ENCODE results near the gene IL22. TPM values are rescaled to one million over a fixed set of nuclear protein-coding genes. Genes with fewer than 3 reads are reported as not detected.

Gene IL22
- polyA plus RNA-seq, 1 donor (not counting 4 experiments of a cell fraction or from before 2014, with no cell fraction given), result not detected

DNA sequence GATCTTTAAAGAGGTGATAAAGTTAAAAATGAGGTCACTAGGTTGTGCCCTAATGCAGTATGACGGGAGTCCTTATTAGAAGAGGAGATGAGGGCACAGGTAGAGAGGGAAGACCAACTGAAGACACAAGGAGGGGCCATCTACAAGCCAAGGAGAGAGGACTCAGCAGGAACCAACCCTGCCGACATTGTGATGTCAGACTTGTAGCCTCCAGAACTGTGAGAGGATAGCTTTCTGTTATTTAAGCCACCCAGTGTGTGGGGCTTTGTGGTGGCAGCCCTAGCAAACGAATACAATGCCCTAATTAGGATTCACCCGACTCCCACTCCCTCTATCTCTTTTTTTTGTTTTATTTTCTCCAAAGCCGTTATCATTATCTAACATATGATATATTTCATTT, 19.9 kb downstream of the IL22 start:
- H3K36me3 ChIP-seq (ENCODE audit: control insufficient read depth in 2 of 2, extremely low read depth in 1 of 2, insufficient read depth in 2 of 2, low read length in 2 of 2), result no peaks in the 10 kb centered on the region
- H3K27me3 ChIP-seq (ENCODE audit: control insufficient read depth, extremely low read depth, insufficient read depth, low read length), result no peaks in the 10 kb centered on the region
- no peak overlapping the region for H2AFZ ChIP-seq (ENCODE audit: control insufficient read depth, low read length)
- no peak for TF ChIP-seq EZH2 (IDR thresholded peaks at IDR 0.05; ENCODE audit: low read length)
- TF ChIP-seq, protein P1, sequence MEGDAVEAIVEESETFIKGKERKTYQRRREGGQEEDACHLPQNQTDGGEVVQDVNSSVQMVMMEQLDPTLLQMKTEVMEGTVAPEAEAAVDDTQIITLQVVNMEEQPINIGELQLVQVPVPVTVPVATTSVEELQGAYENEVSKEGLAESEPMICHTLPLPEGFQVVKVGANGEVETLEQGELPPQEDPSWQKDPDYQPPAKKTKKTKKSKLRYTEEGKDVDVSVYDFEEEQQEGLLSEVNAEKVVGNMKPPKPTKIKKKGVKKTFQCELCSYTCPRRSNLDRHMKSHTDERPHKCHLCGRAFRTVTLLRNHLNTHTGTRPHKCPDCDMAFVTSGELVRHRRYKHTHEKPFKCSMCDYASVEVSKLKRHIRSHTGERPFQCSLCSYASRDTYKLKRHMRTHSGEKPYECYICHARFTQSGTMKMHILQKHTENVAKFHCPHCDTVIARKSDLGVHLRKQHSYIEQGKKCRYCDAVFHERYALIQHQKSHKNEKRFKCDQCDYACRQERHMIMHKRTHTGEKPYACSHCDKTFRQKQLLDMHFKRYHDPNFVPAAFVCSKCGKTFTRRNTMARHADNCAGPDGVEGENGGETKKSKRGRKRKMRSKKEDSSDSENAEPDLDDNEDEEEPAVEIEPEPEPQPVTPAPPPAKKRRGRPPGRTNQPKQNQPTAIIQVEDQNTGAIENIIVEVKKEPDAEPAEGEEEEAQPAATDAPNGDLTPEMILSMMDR (optimal IDR thresholded peaks at IDR 0.05 in 1 of 3, IDR thresholded peaks at IDR 0.05 in 1 of 3, conservative IDR thresholded peaks at IDR 0.05 in 1 of 3; ENCODE audit: extremely low read depth in 1 of 3, insufficient read depth in 2 of 3, low read length in 3 of 3), result no peak
- H3K9me3 ChIP-seq (ENCODE audit: control insufficient read depth, low read depth, low read length), result no peaks in the 10 kb centered on the region
- H3K79me2 ChIP-seq (ENCODE audit: control insufficient read depth, insufficient read depth, low read length), result no peaks in the 10 kb centered on the region
- no peak for FAIRE-seq
- DNase-seq (ENCODE audit: low read depth, low spot score), result no peak
- no peaks in the 10 kb centered on the region for H4K20me1 ChIP-seq (ENCODE audit: control insufficient read depth, extremely low read depth, insufficient read depth, low read length)
- H3K9ac ChIP-seq (ENCODE audit: control insufficient read depth, extremely low read depth, insufficient read depth, low read length), result no peak overlapping the region
- H3K9me1 ChIP-seq (ENCODE audit: control insufficient read depth, extremely low read depth, insufficient read depth, low read length), result no peaks in the 10 kb centered on the region
- H3K4me3 ChIP-seq (ENCODE audit: control insufficient read depth in 2 of 3, extremely low read depth in 1 of 3, insufficient read depth in 2 of 3, low read depth in 1 of 3, low read length in 3 of 3), result no peak overlapping the region
- dilution Hi-C loops (cut with MboI; ENCODE audit: extremely low pct_ligation_motif_present, low sequenced_read_pairs), result no loop called here
- peaks cover 7% of the 10 kb centered on the region for H3K4me1 ChIP-seq (ENCODE audit: control insufficient read depth, extremely low read depth, insufficient read depth, low read length)
- no peak overlapping the region for H3K4me2 ChIP-seq (ENCODE audit: control insufficient read depth, extremely low read depth, insufficient read depth, low read depth, low read length)
- H3K27ac ChIP-seq (ENCODE audit: control insufficient read depth, insufficient read depth, low read length), result no peak overlapping the region

DNA sequence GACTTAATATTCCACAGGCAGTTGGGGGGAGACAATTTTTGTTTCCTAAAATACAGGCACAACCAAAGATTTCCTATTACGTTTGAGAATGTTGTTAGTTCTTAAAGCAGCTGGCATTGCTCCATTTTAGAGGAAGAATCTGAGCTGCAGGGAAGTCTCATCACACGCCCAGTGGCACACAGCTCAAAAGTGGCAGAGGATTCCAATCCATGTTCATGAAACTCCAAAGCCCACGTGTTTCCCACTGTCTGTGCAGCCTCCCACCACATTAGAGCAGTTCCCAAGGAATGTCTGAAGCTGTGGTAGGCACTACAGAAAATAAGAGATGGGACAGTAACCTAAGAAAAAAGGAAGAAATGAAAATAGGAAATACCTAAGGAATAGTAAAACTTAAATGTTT, 21.7 kb downstream of the IL22 start:
- Histone ChIP-seq H3K79me2 (ENCODE audit: control insufficient read depth, insufficient read depth, low read length) (no peaks in the 10 kb centered on the region), H3K27ac (ENCODE audit: control insufficient read depth, insufficient read depth, low read length) (no peak overlapping the region)
- no peak for FAIRE-seq

More for the DNA sequence above, 21.7 kb downstream of the IL22 start:
- Histone ChIP-seq H3K4me2 (ENCODE audit: control insufficient read depth, extremely low read depth, insufficient read depth, low read depth, low read length) (no peak overlapping the region), H2AFZ (ENCODE audit: control insufficient read depth, low read length) (no peak overlapping the region), H3K4me1 (ENCODE audit: control insufficient read depth, extremely low read depth, insufficient read depth, low read length) (peaks cover 7% of the 10 kb centered on the region), H3K27me3 (ENCODE audit: control insufficient read depth, extremely low read depth, insufficient read depth, low read length) (no peaks in the 10 kb centered on the region), H3K9ac (ENCODE audit: control insufficient read depth, extremely low read depth, insufficient read depth, low read length) (no peak overlapping the region), H3K4me3 (ENCODE audit: control insufficient read depth in 2 of 3, extremely low read depth in 1 of 3, insufficient read depth in 2 of 3, low read depth in 1 of 3, low read length in 3 of 3) (no peak overlapping the region), H3K9me1 (ENCODE audit: control insufficient read depth, extremely low read depth, insufficient read depth, low read length) (no peaks in the 10 kb centered on the region), H4K20me1 (ENCODE audit: control insufficient read depth, extremely low read depth, insufficient read depth, low read length) (no peaks in the 10 kb centered on the region), H3K9me3 (ENCODE audit: control insufficient read depth, low read depth, low read length) (no peaks in the 10 kb centered on the region), H3K36me3 (ENCODE audit: control insufficient read depth in 2 of 2, extremely low read depth in 1 of 2, insufficient read depth in 2 of 2, low read length in 2 of 2) (no peaks in the 10 kb centered on the region)
- no peak for TF ChIP-seq EZH2 (IDR thresholded peaks at IDR 0.05; ENCODE audit: low read length)
- TF ChIP-seq, protein P1 (optimal IDR thresholded peaks at IDR 0.05 in 1 of 3, IDR thresholded peaks at IDR 0.05 in 1 of 3, conservative IDR thresholded peaks at IDR 0.05 in 1 of 3; ENCODE audit: extremely low read depth in 1 of 3, insufficient read depth in 2 of 3, low read length in 3 of 3), result no peak
- dilution Hi-C loops (cut with MboI; ENCODE audit: extremely low pct_ligation_motif_present, low sequenced_read_pairs), result no loop called here
- DNase-seq (ENCODE audit: low read depth, low spot score), result no peak

Data from keratinocyte (primary cell).